Left colon (tissue), 2 donors: ENCODE measurements around the gene RTP5. TPM values are rescaled to one million over a fixed set of nuclear protein-coding genes. Genes with fewer than 3 reads are reported as not detected.
"Not testable (repeated sequence)": the region's sequence is repeated elsewhere in the genome, so short reads cannot be mapped to it uniquely, and the experiment has no call there.

Experiments
- ATAC-seq: fragments of 200-7000 bp; cut with Tn5 transposase; one replicate; pipeline ENCODE4 v1.9.1; 2020; ENCODE audit warnings: mild to moderate bottlenecking, moderate library complexity
- DNase-seq, 2 donors: peaks; one replicate each; pipeline ENCODE4 v3.0.0-alpha.2; 2020
- intact Hi-C, 2 donors: fragments of 100-400 bp; cut with DNase I in 1 of 2; cut with micrococcal nuclease in 1 of 2; formaldehyde crosslinking; loops; one replicate each; pipeline versions ENCODE4 v1.11.2 to v1.14.0; 2022; cut with DNase I, micrococcal nuclease
- long read RNA-seq: library from polyadenylated mRNA; unstranded; transcript quantifications from one replicate; pipeline ENCODE4 v2.0.0, GENCODE V29; 2021
- total RNA-seq, 2 donors: library from RNA; stranded (reverse); fragmentation: NEBNext Ultra II Directional; extraction: Animal tissue kit (Norgen Biotek cat#: 25700); gene quantifications; one replicate each; pipeline ENCODE4 v1.2.1, GENCODE V29; 2021
- donor health status: DM: no; HTN: no; CAD: no.
- donor health status: DM: yes; HTN: yes; CAD: no.

RTP5 gene
- not detected for total RNA-seq
- long read RNA-seq, result 0 reads

- intact Hi-C loops, result no loop called here
- DNase-seq (no peak), ATAC-seq (no peak)
Measured at GRCh38 chr2:241869087-241869961, at the start of gene RTP5. Gene RTP5, plus strand, starts transcription at chr2:241869729. Its CDS starts 28 bp downstream, at chr2:241869757.

GRCh38 chr2:241819947-241820624 lies 49.4 kb upstream of the RTP5 start:
- DNase-seq, result peak; percentile 10 to 27
- intact Hi-C loops, ATAC-seq: not testable (repeated sequence)

- intact Hi-C loops, result no loop called here
- ATAC-seq (no peak), DNase-seq (peak in 1 of 2 donors; percentile 17)
Measured at GRCh38 chr2:241820625-241821384, 48.7 kb upstream of the RTP5 start.

- intact Hi-C loops, result no loop called here
- DNase-seq (peak in 1 of 2 donors; percentile 20), ATAC-seq (no peak)
Measured at GRCh38 chr2:241821460-241822263, 47.9 kb upstream of the RTP5 start.

GRCh38 chr2:241822264-241822623 lies 47.3 kb upstream of the RTP5 start:
- intact Hi-C loops, result no loop called here
- DNase-seq, result no peak
- ATAC-seq, result no peak

GRCh38 chr2:241823531-241824437 lies 45.7 kb upstream of the RTP5 start:
- peak in 1 of 2 donors; percentile 12 for DNase-seq
- ATAC-seq, intact Hi-C loops: not testable (repeated sequence)

- ATAC-seq, result no peak
- no peak for DNase-seq
- intact Hi-C loops, result no loop called here
Measured at GRCh38 chr2:241827394-241827793, 42.1 kb upstream of the RTP5 start.

- ATAC-seq (no peak), DNase-seq (no peak)
- intact Hi-C loops, result no loop called here
Measured at GRCh38 chr2:241833101-241833663, 36.3 kb upstream of the RTP5 start.

- ATAC-seq, intact Hi-C loops, DNase-seq: not testable (repeated sequence)
Measured at GRCh38 chr2:241833756-241834526, 35.6 kb upstream of the RTP5 start.

- ATAC-seq (no peak), DNase-seq (no peak)
- intact Hi-C loops, result no loop called here
Measured at GRCh38 chr2:241834527-241835210, 34.9 kb upstream of the RTP5 start.

GRCh38 chr2:241835611-241836010 lies 33.9 kb upstream of the RTP5 start:
- no peak for DNase-seq
- intact Hi-C loops, result no loop called here
- ATAC-seq, result no peak

GRCh38 chr2:241836292-241836691 lies 33.2 kb upstream of the RTP5 start:
- intact Hi-C loops, result no loop called here
- no peak for DNase-seq
- no peak for ATAC-seq

- no peak for ATAC-seq
- intact Hi-C loops, result no loop called here
- DNase-seq, result no peak
Measured at GRCh38 chr2:241837197-241837965, 32.1 kb upstream of the RTP5 start.

GRCh38 chr2:241841181-241842066 lies 28.1 kb upstream of the RTP5 start:
- ATAC-seq (no peak), DNase-seq (peak in 1 of 2 donors; percentile 19)
- intact Hi-C loops, result no loop called here
